ENCODE measurements around the gene PTPRK. TPM values are rescaled to one million over a fixed set of nuclear protein-coding genes. Genes with fewer than 3 reads are reported as not detected.

PTPRK gene
- total RNA-seq, 1 experiment from 2014 or later = 265 TPM

GRCh38 chr6:128141932-128142331 is 378.5 kb downstream of the PTPRK start:
- no peak for TF ChIP-seq CTCF (IDR thresholded peaks at IDR 0.05; ENCODE audit: unreplicated experiment)
- no peak overlapping the region for H3K27ac Mint-ChIP-seq (ENCODE audit: unreplicated experiment)
- H3K4me3 Mint-ChIP-seq (ENCODE audit: low read depth, unreplicated experiment) = no peak overlapping the region
- CTCF ChIA-PET = no interaction called here
- intact Hi-C loops (cut with micrococcal nuclease; ENCODE audit: unreplicated experiment) = no loop called here
- no TSS peak for BruUV-seq (replicated peaks)
- no peaks in the 10 kb centered on the region for H3K27me3 Mint-ChIP-seq (ENCODE audit: unreplicated experiment)
- no peak for DNase-seq
- H3K4me1 Mint-ChIP-seq (ENCODE audit: low read depth, unreplicated experiment) = peaks cover 48% of the 10 kb centered on the region
- H3K9me3 Mint-ChIP-seq (ENCODE audit: low read depth, unreplicated experiment) = no peaks in the 10 kb centered on the region
- peaks cover 5% of the 10 kb centered on the region for H3K36me3 Mint-ChIP-seq (ENCODE audit: insufficient read depth, unreplicated experiment)

- BruUV-seq (replicated peaks) = no TSS peak
- no peak overlapping the region for H3K4me3 Mint-ChIP-seq (ENCODE audit: low read depth, unreplicated experiment)
- TF ChIP-seq CTCF (IDR thresholded peaks at IDR 0.05; ENCODE audit: unreplicated experiment) = no peak
- DNase-seq = no peak
- H3K36me3 Mint-ChIP-seq (ENCODE audit: insufficient read depth, unreplicated experiment) = peaks cover 14% of the 10 kb centered on the region
- H3K9me3 Mint-ChIP-seq (ENCODE audit: low read depth, unreplicated experiment) = no peaks in the 10 kb centered on the region
- H3K27ac Mint-ChIP-seq (ENCODE audit: unreplicated experiment) = peak overlapping the region; percentile 61
- no peaks in the 10 kb centered on the region for H3K27me3 Mint-ChIP-seq (ENCODE audit: unreplicated experiment)
- CTCF ChIA-PET = interaction anchor here (1.0 kb wide), 1 partner anchor 10 kb away, joined by 4 read pairs; no protein-coding TSS in a partner anchor
- H3K4me1 Mint-ChIP-seq (ENCODE audit: low read depth, unreplicated experiment) = peaks cover 61% of the 10 kb centered on the region
- intact Hi-C loops (cut with micrococcal nuclease; ENCODE audit: unreplicated experiment) = no loop called here
These were observed 380.9 kb downstream of the PTPRK start for GRCh38 chr6:128139519-128139918.

- no peak overlapping the region for H3K27ac Mint-ChIP-seq (ENCODE audit: unreplicated experiment)
- CTCF ChIA-PET = interaction anchor here (0.6 kb wide), 1 partner anchor 13 kb away, joined by 6 read pairs; no protein-coding TSS in a partner anchor
These were observed 381.7 kb downstream of the PTPRK start for GRCh38 chr6:128138694-128139093.

GRCh38 chr6:128135325-128135724 is 385.1 kb downstream of the PTPRK start:
- no peak for DNase-seq
- Mint-ChIP-seq H3K9me3 (ENCODE audit: low read depth, unreplicated experiment) (no peaks in the 10 kb centered on the region), H3K4me3 (ENCODE audit: low read depth, unreplicated experiment) (peak overlapping the region; percentile 3), H3K36me3 (ENCODE audit: insufficient read depth, unreplicated experiment) (peaks cover 14% of the 10 kb centered on the region), H3K4me1 (ENCODE audit: low read depth, unreplicated experiment) (peaks cover 72% of the 10 kb centered on the region), H3K27ac (ENCODE audit: unreplicated experiment) (peak overlapping the region; percentile 70), H3K27me3 (ENCODE audit: unreplicated experiment) (no peaks in the 10 kb centered on the region)
- BruUV-seq (replicated peaks) = no TSS peak
- no peak for TF ChIP-seq CTCF (IDR thresholded peaks at IDR 0.05; ENCODE audit: unreplicated experiment)
- intact Hi-C loops (cut with micrococcal nuclease; ENCODE audit: unreplicated experiment) = no loop called here
- CTCF ChIA-PET = no interaction called here

More at GRCh38 chr6:128138694-128139093, 381.7 kb downstream of the PTPRK start:
- Mint-ChIP-seq H3K36me3 (ENCODE audit: insufficient read depth, unreplicated experiment) (peaks cover 19% of the 10 kb centered on the region), H3K4me1 (ENCODE audit: low read depth, unreplicated experiment) (peaks cover 58% of the 10 kb centered on the region), H3K4me3 (ENCODE audit: low read depth, unreplicated experiment) (no peak overlapping the region), H3K27me3 (ENCODE audit: unreplicated experiment) (no peaks in the 10 kb centered on the region), H3K9me3 (ENCODE audit: low read depth, unreplicated experiment) (no peaks in the 10 kb centered on the region)
- intact Hi-C loops (cut with micrococcal nuclease; ENCODE audit: unreplicated experiment) = no loop called here
- no TSS peak for BruUV-seq (replicated peaks)
- TF ChIP-seq CTCF (IDR thresholded peaks at IDR 0.05; ENCODE audit: unreplicated experiment) = no peak
- no peak for DNase-seq
